Measurements from ENCODE around the gene VAPA. TPM values are rescaled to one million over a fixed set of nuclear protein-coding genes. Genes with fewer than 3 reads are reported as not detected.

VAPA gene
- total and polyA plus RNA-seq, 9 of the 15 experiments (the other 6 are each of a cell fraction or from before 2014, with no cell fraction given) = 219 to 902 (median 526) TPM

- no peak for TF ChIP-seq ZBTB34 (CRISPR knock-in tag; IDR thresholded peaks at IDR 0.05)
- TF ChIP-seq GTF2A2 (tag; IDR thresholded peaks at IDR 0.05) = 0 out of 2 replicates have a peak, but pooled peaks have one; percentile 24
- TF ChIP-seq KDM4B (IDR thresholded peaks at IDR 0.05; ENCODE audit: borderline replicate concordance in 2 of 2, low read depth in 1 of 2) = no peak
- no peak for TF ChIP-seq RBM34 (IDR thresholded peaks at IDR 0.05; ENCODE audit: borderline replicate concordance, insufficient read depth, low read length)
- no peak for TF ChIP-seq AFF4 (CRISPR knock-in tag; IDR thresholded peaks at IDR 0.05)
- TF ChIP-seq KLF10 (CRISPR knock-in tag; IDR thresholded peaks at IDR 0.05) = no peak
- no peak for TF ChIP-seq CBFA2T3 (IDR thresholded peaks at IDR 0.05)
- TF ChIP-seq ZNF644 (tag; IDR thresholded peaks at IDR 0.05; ENCODE audit: low read depth) = no peak
- TF ChIP-seq, protein P1, sequence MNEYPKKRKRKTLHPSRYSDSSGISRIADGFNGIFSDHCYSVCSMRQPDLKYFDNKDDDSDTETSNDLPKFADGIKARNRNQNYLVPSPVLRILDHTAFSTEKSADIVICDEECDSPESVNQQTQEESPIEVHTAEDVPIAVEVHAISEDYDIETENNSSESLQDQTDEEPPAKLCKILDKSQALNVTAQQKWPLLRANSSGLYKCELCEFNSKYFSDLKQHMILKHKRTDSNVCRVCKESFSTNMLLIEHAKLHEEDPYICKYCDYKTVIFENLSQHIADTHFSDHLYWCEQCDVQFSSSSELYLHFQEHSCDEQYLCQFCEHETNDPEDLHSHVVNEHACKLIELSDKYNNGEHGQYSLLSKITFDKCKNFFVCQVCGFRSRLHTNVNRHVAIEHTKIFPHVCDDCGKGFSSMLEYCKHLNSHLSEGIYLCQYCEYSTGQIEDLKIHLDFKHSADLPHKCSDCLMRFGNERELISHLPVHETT (CRISPR knock-in tag; conservative IDR thresholded peaks at IDR 0.05 in 1 of 2, IDR thresholded peaks at IDR 0.05 in 1 of 2) = 0 out of 4 replicates have a peak, but pooled peaks of 1 of the 2 experiments have one; percentile 23
- TF ChIP-seq TCF3 (CRISPR knock-in tag; IDR thresholded peaks at IDR 0.05) = no peak; the same call in 1 of the 2 replicates
- TF ChIP-seq PHB (CRISPR knock-in tag; IDR thresholded peaks at IDR 0.05) = no peak
- TF ChIP-seq ZNF76 (CRISPR knock-in tag; IDR thresholded peaks at IDR 0.05; ENCODE audit: borderline replicate concordance) = no peak
- TF ChIP-seq DACH1 (IDR thresholded peaks at IDR 0.05; ENCODE audit: partially characterized antibody) = no peak
- no peak for TF ChIP-seq GABPA (tag; conservative IDR thresholded peaks at IDR 0.05; ENCODE audit: low read depth)
- TF ChIP-seq, protein P2, sequence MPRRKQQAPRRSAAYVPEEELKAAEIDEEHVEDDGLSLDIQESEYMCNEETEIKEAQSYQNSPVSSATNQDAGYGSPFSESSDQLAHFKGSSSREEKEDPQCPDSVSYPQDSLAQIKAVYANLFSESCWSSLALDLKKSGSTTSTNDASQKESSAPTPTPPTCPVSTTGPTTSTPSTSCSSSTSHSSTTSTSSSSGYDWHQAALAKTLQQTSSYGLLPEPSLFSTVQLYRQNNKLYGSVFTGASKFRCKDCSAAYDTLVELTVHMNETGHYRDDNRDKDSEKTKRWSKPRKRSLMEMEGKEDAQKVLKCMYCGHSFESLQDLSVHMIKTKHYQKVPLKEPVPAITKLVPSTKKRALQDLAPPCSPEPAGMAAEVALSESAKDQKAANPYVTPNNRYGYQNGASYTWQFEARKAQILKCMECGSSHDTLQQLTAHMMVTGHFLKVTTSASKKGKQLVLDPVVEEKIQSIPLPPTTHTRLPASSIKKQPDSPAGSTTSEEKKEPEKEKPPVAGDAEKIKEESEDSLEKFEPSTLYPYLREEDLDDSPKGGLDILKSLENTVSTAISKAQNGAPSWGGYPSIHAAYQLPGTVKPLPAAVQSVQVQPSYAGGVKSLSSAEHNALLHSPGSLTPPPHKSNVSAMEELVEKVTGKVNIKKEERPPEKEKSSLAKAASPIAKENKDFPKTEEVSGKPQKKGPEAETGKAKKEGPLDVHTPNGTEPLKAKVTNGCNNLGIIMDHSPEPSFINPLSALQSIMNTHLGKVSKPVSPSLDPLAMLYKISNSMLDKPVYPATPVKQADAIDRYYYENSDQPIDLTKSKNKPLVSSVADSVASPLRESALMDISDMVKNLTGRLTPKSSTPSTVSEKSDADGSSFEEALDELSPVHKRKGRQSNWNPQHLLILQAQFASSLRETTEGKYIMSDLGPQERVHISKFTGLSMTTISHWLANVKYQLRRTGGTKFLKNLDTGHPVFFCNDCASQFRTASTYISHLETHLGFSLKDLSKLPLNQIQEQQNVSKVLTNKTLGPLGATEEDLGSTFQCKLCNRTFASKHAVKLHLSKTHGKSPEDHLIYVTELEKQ (CRISPR knock-in tag; IDR thresholded peaks at IDR 0.05) = no peak
- no peak for TF ChIP-seq U2AF2 (optimal IDR thresholded peaks at IDR 0.05; ENCODE audit: low read depth, low read length)
- peak; percentile 48; the same call in 1 of the 2 replicates for TF ChIP-seq SOX6 (IDR thresholded peaks at IDR 0.05)
These were observed 12.5 kb downstream of the VAPA start (continued) for GRCh38 chr18:9926223-9926894.
